ENCODE results near the gene RBBP8NL. TPM values are rescaled to one million over a fixed set of nuclear protein-coding genes. Genes with fewer than 3 reads are reported as not detected.

Gene RBBP8NL
- total RNA-seq, 1 experiment from 2014 or later, result 0.28 TPM

DNA sequence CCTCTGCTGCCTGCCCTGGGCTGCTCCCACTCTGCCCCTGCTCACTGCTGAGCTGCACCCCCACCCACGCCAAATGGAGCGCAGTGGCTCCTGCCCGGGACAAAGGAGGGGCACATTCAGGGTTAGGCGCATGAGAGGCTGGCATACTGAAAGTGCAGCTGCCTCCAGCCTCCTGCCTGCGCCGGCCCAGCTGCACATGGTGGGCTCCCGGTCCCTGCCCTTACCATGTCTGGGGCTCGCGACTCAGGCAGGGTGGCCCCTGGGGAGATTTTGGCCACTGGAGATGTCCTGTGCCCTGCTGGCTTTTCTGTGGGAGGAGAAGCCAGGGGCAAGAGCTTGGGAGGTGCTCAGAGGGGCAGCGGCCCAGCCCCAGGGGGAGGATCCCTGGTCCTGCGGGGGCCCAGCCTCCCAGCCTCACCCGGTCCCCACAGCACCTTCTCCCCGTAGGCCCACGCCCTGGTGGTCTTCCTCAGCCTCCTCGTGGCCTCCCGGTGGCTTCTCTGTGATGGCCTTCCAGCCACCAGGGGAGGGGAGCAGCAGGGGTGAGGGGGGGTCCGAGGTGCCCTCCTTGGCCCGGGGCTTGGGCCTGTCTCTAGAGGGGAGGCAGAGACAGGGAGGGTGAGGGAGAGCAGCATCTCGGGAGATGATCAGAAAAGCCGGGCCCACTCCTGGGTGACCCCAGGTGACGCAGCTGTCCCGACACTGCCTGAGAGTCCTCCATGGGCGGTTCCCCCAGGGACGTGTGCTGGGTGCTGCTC is 11.8 kb downstream of the RBBP8NL start:
- H4K20me1 ChIP-seq (ENCODE audit: control insufficient read depth, insufficient read depth, insufficient read length), result no peaks in the 10 kb centered on the region
- H2AK5ac ChIP-seq (ENCODE audit: insufficient read length, low read length), result no peak overlapping the region
- no peaks in the 10 kb centered on the region for H3K9me3 ChIP-seq (ENCODE audit: control insufficient read depth, low read depth, low read length)
- Mint-ChIP-seq H3K9me3 (no peaks in the 10 kb centered on the region; a peak in 1 of 5 replicates), H3K36me3 (ENCODE audit: insufficient read depth in 1 of 3, low read depth in 3 of 3) (no peaks in the 10 kb centered on the region), H3K27me3 (ENCODE audit: low read depth) (peaks cover 1% of the 10 kb centered on the region), H3K4me3 (no peak overlapping the region), H3K4me1 (no peaks in the 10 kb centered on the region), H3K27ac (no peak overlapping the region)
- H3K79me1 ChIP-seq (ENCODE audit: insufficient read depth, low read depth, low read length, poor library complexity, severe bottlenecking), result no peaks in the 10 kb centered on the region
- H3K23me2 ChIP-seq (ENCODE audit: insufficient read length, low read depth, low read length, poor library complexity, severe bottlenecking), result no peaks in the 10 kb centered on the region
- H3K4ac ChIP-seq (ENCODE audit: low read depth, low read length), result no peak overlapping the region
- no peak overlapping the region for H2BK20ac ChIP-seq (ENCODE audit: low read depth, low read length, poor library complexity, severe bottlenecking)
- H3T11ph ChIP-seq (ENCODE audit: low read length), result no peak overlapping the region
- H4K8ac ChIP-seq (replicated peaks; ENCODE audit: insufficient read length, low read depth, low read length), result no peak overlapping the region
- H3K23ac ChIP-seq (ENCODE audit: insufficient read length, low read depth, low read length), result no peak overlapping the region
- H3K14ac ChIP-seq (ENCODE audit: insufficient read depth, low read length), result no peak overlapping the region; the same call in 1 of the 2 replicates
- no peaks in the 10 kb centered on the region for H3K27me3 ChIP-seq (ENCODE audit: insufficient read depth, low read length)
- no peak overlapping the region for H3K4me2 ChIP-seq (ENCODE audit: insufficient read depth, insufficient read length, low read length)
- no peaks in the 10 kb centered on the region for H3K79me2 ChIP-seq (ENCODE audit: insufficient read depth, low read length)
- no peak overlapping the region for H3K9ac ChIP-seq (ENCODE audit: extremely low read depth, insufficient read length, low read length)
- no peak overlapping the region for H3K56ac ChIP-seq (ENCODE audit: insufficient read length, low read depth, low read length)
- no peak for DNase-seq
- TF ChIP-seq, protein P1, sequence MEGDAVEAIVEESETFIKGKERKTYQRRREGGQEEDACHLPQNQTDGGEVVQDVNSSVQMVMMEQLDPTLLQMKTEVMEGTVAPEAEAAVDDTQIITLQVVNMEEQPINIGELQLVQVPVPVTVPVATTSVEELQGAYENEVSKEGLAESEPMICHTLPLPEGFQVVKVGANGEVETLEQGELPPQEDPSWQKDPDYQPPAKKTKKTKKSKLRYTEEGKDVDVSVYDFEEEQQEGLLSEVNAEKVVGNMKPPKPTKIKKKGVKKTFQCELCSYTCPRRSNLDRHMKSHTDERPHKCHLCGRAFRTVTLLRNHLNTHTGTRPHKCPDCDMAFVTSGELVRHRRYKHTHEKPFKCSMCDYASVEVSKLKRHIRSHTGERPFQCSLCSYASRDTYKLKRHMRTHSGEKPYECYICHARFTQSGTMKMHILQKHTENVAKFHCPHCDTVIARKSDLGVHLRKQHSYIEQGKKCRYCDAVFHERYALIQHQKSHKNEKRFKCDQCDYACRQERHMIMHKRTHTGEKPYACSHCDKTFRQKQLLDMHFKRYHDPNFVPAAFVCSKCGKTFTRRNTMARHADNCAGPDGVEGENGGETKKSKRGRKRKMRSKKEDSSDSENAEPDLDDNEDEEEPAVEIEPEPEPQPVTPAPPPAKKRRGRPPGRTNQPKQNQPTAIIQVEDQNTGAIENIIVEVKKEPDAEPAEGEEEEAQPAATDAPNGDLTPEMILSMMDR (conservative IDR thresholded peaks at IDR 0.05), result no peak
- H2AFZ ChIP-seq (ENCODE audit: low read length), result no peak overlapping the region
- H3K4me1 ChIP-seq (ENCODE audit: insufficient read depth, low read length), result no peaks in the 10 kb centered on the region
- no peak overlapping the region for H2BK120ac ChIP-seq (ENCODE audit: low read depth, low read length, poor library complexity, severe bottlenecking)
- no CpG with 5 or more reads among the region's 24 CpGs for WGBS (ENCODE audit: extremely low coverage, insufficient read length, low lambda C conversion rate)
- no peak overlapping the region for H2BK12ac ChIP-seq (ENCODE audit: insufficient read length, low read depth, low read length)
- no peak overlapping the region for H2BK5ac ChIP-seq (ENCODE audit: insufficient read length, low read length)
- no peak overlapping the region for H2BK15ac ChIP-seq (ENCODE audit: low read depth, low read length)
- no peak overlapping the region for H4K5ac ChIP-seq (ENCODE audit: insufficient read length, low read depth, low read length)
- no peak overlapping the region for H3K27ac ChIP-seq (ENCODE audit: insufficient read length, low read depth, low read length)
- H4K91ac ChIP-seq (ENCODE audit: insufficient read length, low read depth, low read length), result no peak overlapping the region
- no peak overlapping the region for H3K18ac ChIP-seq (ENCODE audit: insufficient read length, low read depth, low read length)

Measured in H9 (cell line).